DOHH2 (cell line): ENCODE data around the gene IRF1.
A peak's percentile ranks its signal among the peaks of the same experiment; 100 is the strongest.

Source experiments
- H3F3A ChIP-seq: fragments of 200-600 bp; sonication (generic), shearing (Covaris generic); 2 replicates; pipeline ENCODE4 v1.6.0; 2016; ENCODE audit warnings: antibody characterized with exemption, mild to moderate bottlenecking; ENCODE audit not compliant: control insufficient read depth, insufficient read depth
- H3K27ac ChIP-seq: fragments of 200-600 bp; sonication (generic); 2 replicates; pipeline ENCODE4 v1.5.1; 2014; ENCODE audit warnings: low read depth, mild to moderate bottlenecking, low read length, moderate library complexity
- H3K27me3 ChIP-seq: fragments of 200-600 bp; sonication (generic); 2 replicates; pipeline ENCODE4 v1.6.1; 2014; ENCODE audit warnings: mild to moderate bottlenecking, low read length, mixed read lengths; ENCODE audit not compliant: control insufficient read depth
- H3K36me3 ChIP-seq: fragments of 200-600 bp; sonication (generic); 2 replicates; pipeline ENCODE4 v1.6.1; 2014; ENCODE audit warnings: mild to moderate bottlenecking, low read length, moderate library complexity, mixed read lengths; ENCODE audit not compliant: control insufficient read depth
- H3K4me1 ChIP-seq: fragments of 200-600 bp; sonication (generic); 2 replicates; pipeline ENCODE4 v1.6.1; 2014; ENCODE audit warnings: mild to moderate bottlenecking, low read length, mixed read lengths; ENCODE audit not compliant: control insufficient read depth
- H3K4me2 ChIP-seq: fragments of 200-600 bp; sonication (generic); 2 replicates; pipeline ENCODE4 v1.6.0; 2014; ENCODE audit warnings: mild to moderate bottlenecking, low read length, moderate library complexity
- H3K4me3 ChIP-seq: fragments of 200-600 bp; sonication (generic); 2 replicates; pipeline ENCODE4 v1.5.1; 2014; ENCODE audit warnings: mild to moderate bottlenecking, low read length, mixed read lengths
- H3K79me2 ChIP-seq: fragments of 200-600 bp; sonication (generic); 2 replicates; pipeline ENCODE4 v1.6.1; 2014; ENCODE audit warnings: mild to moderate bottlenecking, low read length, mixed read lengths; ENCODE audit not compliant: control insufficient read depth
- H3K9me2 ChIP-seq: fragments of 200-600 bp; sonication (generic); replicated peaks from 2 replicates; pipeline ENCODE4 v1.6.1; 2014; ENCODE audit warnings: mild to moderate bottlenecking, low read length, mixed read lengths; ENCODE audit not compliant: control insufficient read depth
- H3K9me3 ChIP-seq: fragments of 200-600 bp; sonication (generic); 2 replicates; pipeline ENCODE4 v1.6.1; 2014; ENCODE audit warnings: antibody characterized with exemption, low read length, mixed read lengths; ENCODE audit not compliant: control insufficient read depth, insufficient read depth
- H4K20me1 ChIP-seq: fragments of 200-600 bp; sonication (generic); 2 replicates; pipeline ENCODE4 v1.6.0; 2014; ENCODE audit warnings: low read depth, mild to moderate bottlenecking, antibody characterized with exemption, low read length, moderate library complexity; ENCODE audit not compliant: control insufficient read depth, insufficient read depth
- CTCF ChIP-seq: fragments of 200-600 bp; sonication (generic); IDR thresholded peaks from one replicate; pipeline ENCODE4 v1.5.1; 2014; ENCODE audit warnings: antibody characterized with exemption, mild to moderate bottlenecking, low read depth, low read length; ENCODE audit not compliant: poor library complexity, severe bottlenecking
- EZH2phosphoT487 ChIP-seq: fragments of 200-600 bp; sonication (generic); IDR thresholded peaks from 2 replicates; pipeline ENCODE4 v1.6.1; 2017; ENCODE audit warnings: borderline replicate concordance, mild to moderate bottlenecking, antibody characterized with exemption, low read length, moderate library complexity, mixed read lengths

IRF1 gene

DNA sequence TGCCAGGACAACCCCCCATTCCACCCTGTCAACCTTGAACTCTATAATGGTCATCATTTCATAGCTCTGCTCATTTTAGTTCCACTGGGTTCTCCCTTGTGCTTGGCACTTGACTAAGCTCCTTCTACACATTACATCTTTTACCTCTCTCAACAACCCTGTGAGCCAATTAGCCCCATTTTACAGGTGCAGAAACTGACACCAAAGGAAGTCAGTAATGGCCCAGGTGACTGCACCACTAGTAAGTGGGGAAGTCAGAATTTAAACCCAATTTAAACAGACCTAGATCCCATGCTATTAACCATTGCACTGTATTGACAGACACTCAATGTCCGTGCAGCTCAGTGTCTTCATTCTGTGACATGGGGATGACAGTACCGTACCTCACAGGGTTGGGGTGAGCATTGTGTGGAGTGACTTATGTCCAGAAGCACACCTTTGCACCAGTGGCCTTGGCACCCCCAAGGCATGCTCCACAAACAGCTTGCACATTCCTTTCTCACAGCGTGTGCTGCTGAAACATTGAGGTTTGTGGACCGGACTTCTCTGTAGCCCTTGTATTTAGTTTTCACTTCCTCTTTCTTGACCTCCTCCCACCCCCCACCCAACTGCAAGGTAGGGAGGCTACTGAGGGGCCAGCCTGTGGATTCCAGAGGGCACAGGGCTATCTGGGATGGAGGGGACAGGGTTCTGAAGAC is 23.1 kb downstream of the IRF1 start:
- no peaks in the 10 kb centered on the region for H4K20me1 ChIP-seq
- no peaks in the 10 kb centered on the region for H3F3A ChIP-seq
- H3K4me1 ChIP-seq, result peaks cover 35% of the 10 kb centered on the region
- no peaks in the 10 kb centered on the region for H3K36me3 ChIP-seq
- H3K4me2 ChIP-seq, result peak overlapping the region; percentile 12; the same call in 1 of the 2 replicates
- no peak for TF ChIP-seq EZH2phosphoT487
- TF ChIP-seq CTCF, result no peak
- H3K9me3 ChIP-seq, result no peaks in the 10 kb centered on the region
- no peak overlapping the region for H3K4me3 ChIP-seq
- peaks cover 39% of the 10 kb centered on the region for H3K27me3 ChIP-seq
- no peak overlapping the region for H3K27ac ChIP-seq
- no peaks in the 10 kb centered on the region for H3K79me2 ChIP-seq
- no peaks in the 10 kb centered on the region for H3K9me2 ChIP-seq

- Histone ChIP-seq H3K4me3 (no peak overlapping the region), H3K9me3 (no peaks in the 10 kb centered on the region), H3K27me3 (peaks cover 47% of the 10 kb centered on the region), H4K20me1 (no peaks in the 10 kb centered on the region), H3K9me2 (no peaks in the 10 kb centered on the region), H3K4me1 (peaks cover 35% of the 10 kb centered on the region), H3K79me2 (no peaks in the 10 kb centered on the region), H3F3A (no peaks in the 10 kb centered on the region), H3K27ac (no peak overlapping the region), H3K4me2 (peak overlapping the region; percentile 13), H3K36me3 (no peaks in the 10 kb centered on the region)
- TF ChIP-seq CTCF (no peak), EZH2phosphoT487 (no peak)
Observed at GRCh38 chr5:132466433-132467286, 23.9 kb downstream of the IRF1 start.

GRCh38 chr5:132465059-132465707 is 25.4 kb downstream of the IRF1 start:
- peaks cover 61% of the 10 kb centered on the region for H3K27me3 ChIP-seq
- peaks cover 43% of the 10 kb centered on the region for H3K4me1 ChIP-seq
- no peaks in the 10 kb centered on the region for H3K79me2 ChIP-seq
- H3K9me3 ChIP-seq, result no peaks in the 10 kb centered on the region
- no peaks in the 10 kb centered on the region for H4K20me1 ChIP-seq
- H3K4me2 ChIP-seq, result no peak overlapping the region
- no peaks in the 10 kb centered on the region for H3F3A ChIP-seq
- no peak for TF ChIP-seq CTCF
- TF ChIP-seq EZH2phosphoT487, result no peak
- H3K36me3 ChIP-seq, result no peaks in the 10 kb centered on the region
- no peak overlapping the region for H3K4me3 ChIP-seq
- no peaks in the 10 kb centered on the region for H3K9me2 ChIP-seq
- H3K27ac ChIP-seq, result no peak overlapping the region
